D341Med (cell line): Measurements from ENCODE around the gene CLDN6.
A peak's percentile ranks its signal among the peaks of the same experiment; 100 is the strongest.

Source experiments
- DNase-seq: peaks from one replicate; pipeline ENCODE4 v3.0.0; 2012; ENCODE audit warnings: low spot score

CLDN6 gene

DNA sequence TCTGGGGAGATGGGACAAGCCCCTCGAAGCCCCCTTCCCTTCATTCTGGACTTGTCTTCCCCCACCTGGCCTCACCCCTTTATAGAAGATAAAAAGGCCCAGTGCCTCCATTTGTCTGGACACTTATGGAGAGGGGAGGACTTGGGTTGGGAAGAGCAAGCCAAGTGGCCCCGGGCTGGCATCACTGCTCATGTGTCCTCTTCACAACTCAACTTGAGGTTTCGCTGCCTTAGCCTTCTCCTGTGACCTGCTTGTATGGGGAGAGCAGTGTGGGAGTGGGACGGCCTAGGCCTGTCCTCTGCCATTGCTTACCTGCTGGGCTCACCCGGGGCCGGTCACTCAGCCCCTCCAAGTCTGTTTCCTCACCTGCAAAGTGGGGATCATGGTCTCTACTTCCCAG lies 47.4 kb downstream of the CLDN6 start:
- no peak for DNase-seq

DNA sequence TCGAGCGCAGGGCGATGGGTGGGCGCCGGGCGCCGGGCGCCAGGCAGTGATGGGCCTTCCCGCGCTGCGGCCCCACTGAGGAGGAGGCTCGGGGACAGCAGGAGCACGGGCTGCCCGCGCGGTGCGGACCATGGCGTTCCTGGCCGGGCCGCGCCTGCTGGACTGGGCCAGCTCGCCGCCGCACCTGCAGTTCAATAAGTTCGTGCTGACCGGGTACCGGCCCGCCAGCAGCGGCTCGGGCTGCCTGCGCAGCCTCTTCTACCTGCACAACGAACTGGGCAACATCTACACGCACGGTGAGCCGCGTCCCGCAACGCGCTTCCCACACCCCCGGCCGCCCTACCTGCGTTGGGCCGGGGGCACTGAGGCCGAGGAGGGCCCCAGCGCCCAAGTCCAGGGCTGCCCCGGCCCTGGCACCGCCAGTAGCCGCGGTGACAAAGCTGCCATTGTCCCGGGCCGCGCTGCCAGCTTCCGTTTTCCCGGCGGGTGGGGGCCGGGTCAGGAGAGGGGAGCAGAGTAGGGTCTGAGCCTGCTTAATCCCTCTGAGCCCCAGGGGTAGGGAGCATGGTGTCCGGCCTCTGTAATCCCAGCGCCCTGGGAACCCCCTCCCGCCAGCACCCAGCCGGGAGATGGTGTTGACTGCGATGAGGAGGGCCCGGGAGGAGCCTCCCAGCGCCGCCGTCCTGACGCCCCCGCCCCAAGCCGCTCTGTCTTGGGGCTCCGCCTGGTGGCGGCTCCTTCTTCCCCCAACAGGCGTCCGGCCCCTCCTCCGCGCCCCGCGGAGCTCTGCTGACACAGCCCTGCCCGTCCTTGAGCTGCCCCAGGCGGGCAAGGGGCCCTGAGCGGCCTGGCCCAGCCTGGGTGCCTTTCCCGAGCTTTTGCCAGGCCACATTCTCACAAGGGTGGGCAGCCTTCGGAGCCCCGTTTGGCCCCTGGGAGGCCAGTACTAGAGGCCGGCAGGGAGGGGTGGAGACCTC lies 48.1 kb downstream of the CLDN6 start:
- peak; percentile 85 for DNase-seq

DNA sequence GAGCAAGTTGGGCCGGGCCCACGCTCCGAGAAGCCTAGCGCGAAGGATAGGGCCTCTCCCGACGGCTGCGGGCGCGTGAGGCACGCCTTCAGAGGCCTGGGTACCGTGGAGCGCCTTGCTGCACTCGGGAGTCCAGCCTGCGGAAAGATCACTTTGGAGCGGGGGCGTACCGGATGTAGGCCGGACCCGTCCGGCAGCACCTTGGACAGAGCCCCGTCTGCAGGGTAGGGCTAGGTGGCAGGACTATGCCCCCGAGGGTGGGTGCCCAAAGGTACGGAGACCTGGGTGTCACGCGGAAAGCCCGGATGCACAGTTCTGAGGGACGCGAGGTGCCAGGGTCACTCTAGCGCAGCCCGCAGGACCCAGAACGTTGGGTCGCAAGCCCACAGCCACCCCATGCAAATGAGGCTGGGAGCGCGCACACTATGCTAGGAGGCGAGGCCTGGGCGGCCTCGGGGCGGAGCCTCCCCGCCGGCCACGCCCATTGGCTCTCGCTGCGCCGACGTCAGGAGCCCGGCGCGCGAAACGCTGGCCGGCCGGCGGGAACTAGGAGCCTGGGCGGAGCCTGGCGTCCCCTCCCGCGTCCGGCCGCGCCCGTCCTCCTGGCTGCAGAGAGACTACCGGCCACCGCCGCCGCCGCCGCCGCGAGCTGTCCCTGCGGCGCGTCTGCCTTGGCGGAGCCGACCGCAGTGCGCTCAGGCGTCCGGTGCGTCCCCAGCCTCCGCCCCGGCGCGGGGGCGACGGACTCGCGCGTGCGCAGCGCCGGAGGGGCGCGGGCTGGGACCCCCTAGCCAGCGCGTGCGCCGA lies 49.0 kb downstream of the CLDN6 start, which contains the start of gene PAQR4:
Gene PAQR4, plus strand, starts transcription at position 611 of the 807 bp plus-strand sequence. CDS start 327 bp downstream, outside the sequence.
- peak; percentile 92 for DNase-seq

DNA sequence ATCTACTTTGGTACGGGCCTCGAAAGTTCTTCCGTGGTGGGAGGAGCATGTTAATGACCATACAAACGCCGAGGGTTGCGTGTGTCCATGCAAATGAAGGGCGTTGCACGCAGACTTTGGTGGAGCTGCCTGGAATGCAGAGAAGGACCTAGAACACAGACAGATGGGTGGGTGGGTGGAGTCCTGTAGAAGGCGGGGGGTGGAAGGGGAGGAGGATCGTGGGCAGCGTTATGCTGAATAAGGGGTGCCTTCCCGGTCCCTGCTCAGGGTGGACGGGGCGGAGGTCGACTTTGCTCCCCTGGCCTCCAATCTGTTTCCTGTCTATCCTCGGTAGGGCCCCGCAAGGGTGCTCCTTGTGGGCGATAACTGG lies 49.6 kb downstream of the CLDN6 start:
- no peak for DNase-seq

DNA sequence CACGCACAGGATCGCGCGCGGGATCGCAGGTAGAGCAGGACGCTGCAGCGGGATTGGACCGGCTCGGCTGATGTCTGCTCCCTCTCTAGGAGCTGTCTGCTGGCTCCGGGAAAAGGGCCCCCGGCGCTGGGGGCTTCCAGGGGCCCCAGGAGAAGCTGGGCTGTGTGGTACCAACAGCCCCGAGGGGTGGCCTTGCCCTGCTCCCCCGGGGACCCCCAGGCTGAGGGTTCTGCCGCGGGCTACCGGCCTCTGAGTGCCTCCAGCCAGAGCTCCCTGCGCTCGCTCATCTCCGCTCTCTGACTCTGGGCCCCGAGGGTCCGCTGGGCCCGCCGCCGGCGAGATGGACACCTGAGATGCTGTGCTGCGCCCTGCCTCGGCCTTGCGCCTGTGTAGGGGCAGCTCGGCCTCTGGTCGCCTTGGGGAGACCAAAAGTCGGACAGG lies 50.2 kb downstream of the CLDN6 start:
- no peak for DNase-seq

DNA sequence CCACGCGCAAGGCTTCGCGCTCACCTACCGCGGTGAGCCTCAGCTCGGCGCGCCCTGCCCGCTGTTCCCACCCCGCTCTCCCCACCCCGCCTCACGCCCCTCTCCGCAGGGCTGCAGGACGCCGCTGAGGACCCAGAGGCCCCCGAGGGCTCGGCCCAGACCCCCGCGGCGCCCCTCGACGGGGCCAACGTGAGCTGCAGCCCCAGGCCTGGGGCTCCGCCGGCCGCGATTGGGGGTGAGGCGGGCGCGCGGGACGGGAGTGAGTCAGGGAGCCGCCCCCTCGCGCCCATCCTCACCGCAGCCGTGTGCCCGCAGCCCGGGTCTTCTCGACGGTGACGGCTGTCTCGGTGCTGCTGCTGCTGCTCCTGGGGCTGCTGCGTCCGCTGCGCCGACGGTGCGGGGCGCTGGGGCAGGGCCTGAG lies 50.8 kb downstream of the CLDN6 start:
- DNase-seq: no peak

DNA sequence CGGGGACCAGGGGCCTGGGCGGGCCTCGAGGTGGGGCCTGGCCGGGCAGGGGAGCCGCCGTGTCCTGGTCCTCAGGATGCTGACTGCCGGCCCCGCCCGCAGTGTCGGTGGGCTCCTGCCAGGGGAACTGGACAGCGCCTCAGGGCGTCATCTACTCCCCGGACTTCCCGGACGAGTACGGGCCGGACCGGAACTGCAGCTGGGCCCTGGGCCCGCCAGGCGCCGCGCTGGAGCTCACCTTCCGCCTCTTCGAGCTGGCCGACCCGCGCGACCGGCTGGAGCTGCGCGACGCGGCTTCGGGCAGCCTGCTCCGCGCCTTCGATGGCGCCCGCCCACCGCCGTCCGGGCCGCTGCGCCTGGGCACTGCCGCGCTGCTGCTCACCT lies 51.2 kb downstream of the CLDN6 start:
- DNase-seq: no peak

DNA sequence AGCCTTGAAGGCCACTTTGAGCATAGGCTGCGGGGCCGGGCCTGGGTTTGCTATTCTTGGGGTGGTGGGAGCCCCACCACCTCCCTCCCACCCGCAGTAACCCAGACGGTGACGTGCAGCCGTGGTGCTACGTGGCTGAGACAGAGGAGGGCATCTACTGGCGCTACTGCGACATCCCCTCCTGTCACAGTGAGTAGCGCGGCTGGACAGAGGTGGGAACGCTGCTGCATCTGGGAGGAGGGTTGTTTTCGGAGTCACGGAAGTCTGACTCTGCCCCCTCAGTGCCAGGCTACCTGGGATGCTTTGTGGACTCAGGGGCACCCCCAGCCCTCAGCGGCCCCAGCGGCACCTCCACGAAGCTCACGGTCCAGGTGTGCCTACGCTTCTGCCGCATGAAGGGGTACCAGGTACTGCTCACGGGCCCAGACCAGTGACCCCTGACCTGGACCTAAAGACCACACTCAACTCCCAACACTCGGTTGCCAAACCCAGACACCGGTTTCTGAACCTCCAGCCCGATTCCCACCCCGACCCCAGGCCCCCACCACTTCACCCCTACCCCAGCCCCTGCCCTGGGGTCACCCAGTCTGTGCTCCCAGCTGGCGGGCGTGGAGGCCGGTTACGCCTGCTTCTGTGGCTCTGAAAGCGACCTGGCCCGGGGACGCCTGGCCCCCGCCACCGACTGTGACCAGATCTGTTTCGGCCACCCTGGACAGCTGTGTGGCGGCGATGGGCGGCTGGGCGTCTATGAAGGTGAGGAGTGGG lies 51.8 kb downstream of the CLDN6 start:
- DNase-seq: no peak
